GM21825 (cell line): ENCODE measurements around the gene SLC38A1.
"Not testable (repeated sequence)": the region's sequence is repeated elsewhere in the genome, so short reads cannot be mapped to it uniquely, and the experiment has no call there.

ENCODE experiments used
- ATAC-seq: cut with Tn5 transposase; IDR thresholded peaks from one replicate; pipeline ENCODE4 v1.9.1; 2021; ENCODE audit warnings: mild to moderate bottlenecking, moderate library complexity; ENCODE audit not compliant: unreplicated experiment

SLC38A1 gene

DNA sequence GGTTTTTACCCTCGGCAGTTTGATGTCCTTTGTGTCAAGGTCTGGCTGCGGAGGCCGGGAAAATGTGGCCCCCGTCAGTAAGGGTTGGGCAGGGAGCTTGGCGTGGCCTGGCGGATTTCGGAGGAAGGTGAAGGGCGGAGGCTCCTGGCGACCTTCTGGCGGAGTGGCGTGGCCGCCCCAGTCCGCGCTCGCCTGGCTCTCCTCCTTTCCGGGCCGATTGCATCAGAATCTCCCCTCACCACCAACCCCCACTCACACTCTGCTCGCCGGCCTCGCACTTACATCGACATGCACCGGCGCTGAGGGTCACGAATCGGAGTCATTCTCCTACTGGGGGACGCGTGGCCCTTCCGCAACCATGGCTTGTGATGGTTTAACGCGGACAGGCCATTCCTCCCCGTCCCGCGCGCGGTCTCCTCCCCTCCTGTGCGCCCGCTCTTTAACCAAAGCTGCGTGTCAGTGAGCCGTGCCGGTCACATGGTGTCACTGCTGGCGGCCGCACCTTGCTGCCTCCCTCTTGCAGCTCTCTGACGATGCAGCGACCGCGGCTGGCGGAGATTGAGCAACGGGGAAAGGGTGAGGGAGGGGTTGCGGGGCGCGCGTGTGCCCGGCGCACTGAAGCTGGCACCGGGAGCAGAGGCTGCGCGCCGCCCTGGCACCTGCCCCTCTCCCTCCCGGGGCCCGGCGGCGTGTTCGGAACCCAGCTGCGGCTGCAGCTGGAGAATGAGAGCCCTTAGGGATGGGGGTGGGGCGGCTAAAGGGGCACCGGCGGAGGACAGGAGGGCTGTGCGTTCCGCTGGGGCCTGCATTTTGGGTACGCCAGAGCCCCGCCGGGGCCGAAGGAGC, at the start of gene SLC38A1:
TSS of gene SLC38A1 (minus strand) at position 461 of the 846 bp plus-strand sequence. CDS start 29,243 bp downstream, outside the sequence.
- ATAC-seq, result peak; percentile 59

DNA sequence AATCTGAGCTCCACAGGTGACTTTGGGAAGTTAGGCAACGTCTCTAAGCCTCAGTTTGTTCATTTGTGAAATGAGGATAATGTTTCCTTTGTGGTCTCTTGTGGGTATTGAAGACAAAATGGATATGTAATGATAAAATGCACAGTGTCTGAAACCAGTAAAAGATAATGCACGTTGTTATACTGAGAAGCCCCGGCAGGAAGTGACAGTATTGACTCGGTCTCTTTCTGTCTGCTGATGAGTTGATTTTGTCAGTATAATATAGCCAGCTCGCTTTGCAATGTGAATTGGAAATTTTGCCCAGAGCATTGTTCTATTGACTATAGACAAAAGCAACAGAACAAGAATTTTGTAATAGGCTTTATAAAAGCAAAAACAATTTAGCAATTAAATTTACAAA, 49.2 kb upstream of the SLC38A1 start:
- ATAC-seq, result no peak

DNA sequence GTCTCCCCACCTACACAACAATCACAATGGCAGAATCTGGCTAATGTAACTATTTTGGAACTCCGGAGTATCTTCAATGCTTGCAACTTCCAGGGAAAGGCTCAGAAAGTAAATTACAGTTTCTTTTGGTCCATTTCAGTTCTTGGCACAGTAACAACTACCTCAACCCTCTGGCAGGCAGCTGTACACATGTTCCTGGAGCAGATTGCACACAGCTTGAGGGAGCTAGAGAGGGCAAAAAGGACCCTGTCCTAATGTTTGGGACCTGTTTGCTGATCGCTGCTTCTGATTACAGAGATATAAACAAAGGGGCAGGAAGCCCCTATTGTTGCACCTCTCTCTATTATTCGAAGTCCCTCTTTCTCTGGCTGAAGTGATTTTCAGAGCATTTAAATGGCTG, 35.2 kb upstream of the SLC38A1 start:
- no peak for ATAC-seq

DNA sequence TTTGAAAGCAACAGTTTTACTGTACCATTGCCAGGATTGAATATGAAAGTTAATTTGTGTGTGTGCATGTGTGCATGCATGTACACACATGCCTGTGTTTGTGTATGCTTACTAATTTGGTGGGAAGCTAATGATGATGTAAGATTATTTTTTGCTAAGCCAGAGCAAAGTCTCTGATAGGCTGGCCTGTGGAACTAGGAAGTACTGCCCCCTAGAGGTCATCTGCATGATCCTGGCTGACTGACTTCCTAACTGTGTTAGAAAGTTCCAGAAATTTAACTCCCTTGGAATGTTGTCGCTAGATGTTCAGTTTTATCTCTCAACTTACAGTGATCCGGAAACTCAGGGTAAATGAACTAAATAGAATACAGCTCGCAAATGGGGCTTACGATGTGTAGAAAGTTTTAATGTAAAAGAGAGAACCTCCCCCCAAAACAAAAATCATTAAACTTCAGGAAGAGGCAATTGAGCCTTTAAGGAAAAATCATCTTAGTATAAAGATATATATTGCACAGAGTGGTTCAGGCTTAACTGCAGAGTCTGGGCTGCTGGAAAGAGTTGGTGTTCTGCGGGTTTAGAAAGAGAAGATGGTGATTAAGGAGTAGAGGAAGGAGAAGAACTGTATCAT, 34.3 kb upstream of the SLC38A1 start:
- ATAC-seq, result no peak

DNA sequence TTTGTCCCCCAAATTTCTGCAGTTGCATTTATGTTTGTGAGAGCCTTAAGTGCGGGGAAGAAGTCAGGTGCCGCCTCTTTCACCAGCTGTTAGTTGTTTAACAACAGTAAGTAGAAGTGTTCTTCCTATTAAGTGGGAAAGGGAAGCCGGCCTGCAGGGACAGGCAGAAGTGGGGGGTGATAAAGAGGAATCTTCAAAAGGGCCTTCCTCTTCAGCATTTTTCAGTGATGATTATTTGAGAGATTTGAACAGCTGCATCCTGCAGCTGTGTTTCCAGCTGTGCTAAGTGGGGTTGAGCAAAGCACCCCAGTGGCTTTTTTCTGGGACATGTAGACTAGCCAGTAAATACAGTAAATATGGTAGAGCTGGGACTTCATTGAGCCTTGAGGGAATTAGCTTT, 32.1 kb upstream of the SLC38A1 start:
- ATAC-seq, result no peak

DNA sequence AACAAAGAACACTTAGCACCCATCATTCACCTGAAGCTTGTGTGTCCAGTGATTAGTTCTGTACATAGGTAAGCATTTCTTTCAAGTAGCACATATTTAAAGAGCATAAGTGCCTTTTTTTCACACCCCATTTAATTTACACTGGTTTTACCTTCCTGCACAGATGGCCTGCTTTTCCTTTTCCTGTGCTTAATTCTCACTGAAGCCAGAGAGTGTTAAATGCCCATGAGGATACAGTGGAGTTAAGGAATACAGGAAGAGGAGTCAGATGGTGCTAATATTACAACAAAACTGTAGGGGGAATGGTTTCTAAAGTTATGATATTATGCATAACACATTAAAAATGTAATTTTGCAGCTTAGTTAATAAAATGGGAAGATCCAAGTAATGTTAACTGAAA, 31.0 kb upstream of the SLC38A1 start:
- no peak for ATAC-seq

DNA sequence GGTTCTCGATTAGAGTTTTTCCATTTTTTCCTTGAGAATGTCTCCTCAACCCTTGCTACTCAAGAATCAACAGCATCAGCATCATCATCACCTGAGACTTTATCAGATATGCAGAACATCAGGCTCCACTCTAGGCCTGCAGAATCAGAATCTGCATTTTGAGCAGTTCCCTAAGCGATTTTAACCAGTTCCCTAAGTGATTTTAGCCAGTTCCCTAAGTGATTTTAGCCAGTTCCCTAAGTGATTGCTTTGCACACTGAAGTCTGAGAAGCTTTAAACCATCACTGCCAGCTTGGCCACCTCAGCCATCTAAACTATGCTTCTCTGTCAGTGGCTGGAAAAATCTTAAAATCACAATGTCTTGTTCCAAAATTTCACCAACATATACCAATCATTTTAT, 29.4 kb upstream of the SLC38A1 start:
- ATAC-seq, result no peak

DNA sequence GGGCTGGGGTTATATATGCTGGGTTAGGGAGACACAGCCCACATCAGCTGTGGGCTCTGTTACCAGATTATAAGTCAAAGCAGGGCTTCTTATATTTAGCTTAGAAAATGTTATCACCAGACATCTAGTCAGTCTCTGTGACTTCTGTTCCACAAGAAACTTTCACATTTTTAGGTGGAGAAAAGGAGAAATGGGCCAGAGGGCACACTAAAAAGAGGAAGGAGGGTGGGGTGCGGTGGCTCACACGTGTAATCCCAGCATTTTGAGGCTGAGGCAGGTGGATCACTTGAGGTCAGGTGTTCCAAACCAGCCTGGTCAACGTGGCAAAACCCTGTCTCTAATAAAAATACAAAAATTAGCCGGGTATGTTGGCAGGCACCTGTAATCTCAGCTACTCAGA, 28.0 kb upstream of the SLC38A1 start:
- no peak for ATAC-seq

DNA sequence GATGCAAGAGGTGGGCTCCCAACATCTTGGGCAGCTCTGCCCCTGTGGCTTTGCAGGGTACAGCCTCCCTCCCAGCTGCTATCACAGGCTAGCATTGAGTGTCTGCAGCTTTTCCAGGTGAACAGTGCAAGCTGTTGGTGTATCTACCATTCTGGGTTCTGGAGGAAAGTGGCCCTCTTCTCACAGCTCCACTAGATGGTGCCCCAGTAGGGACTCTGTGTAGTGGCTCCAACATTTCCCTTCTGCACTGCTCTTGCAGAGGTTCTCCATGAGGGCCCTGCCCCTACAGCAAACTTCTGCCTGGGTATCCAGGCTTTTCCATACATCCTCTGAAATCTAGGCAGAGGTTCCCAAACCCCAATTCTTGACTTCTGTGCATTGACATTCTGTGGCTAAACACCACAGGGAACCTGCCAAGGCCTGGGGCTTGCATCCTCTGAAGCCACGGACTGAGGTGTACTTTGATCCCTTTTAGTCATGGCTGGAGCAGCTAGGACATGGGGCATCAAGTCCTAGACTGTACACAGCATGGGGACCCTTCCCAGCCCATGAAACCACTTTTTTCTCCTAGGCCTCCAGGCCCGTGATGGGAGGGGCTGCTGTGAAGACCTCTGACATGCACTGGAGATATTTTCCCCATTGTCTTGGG, 24.0 kb upstream of the SLC38A1 start:
- ATAC-seq, result no peak

DNA sequence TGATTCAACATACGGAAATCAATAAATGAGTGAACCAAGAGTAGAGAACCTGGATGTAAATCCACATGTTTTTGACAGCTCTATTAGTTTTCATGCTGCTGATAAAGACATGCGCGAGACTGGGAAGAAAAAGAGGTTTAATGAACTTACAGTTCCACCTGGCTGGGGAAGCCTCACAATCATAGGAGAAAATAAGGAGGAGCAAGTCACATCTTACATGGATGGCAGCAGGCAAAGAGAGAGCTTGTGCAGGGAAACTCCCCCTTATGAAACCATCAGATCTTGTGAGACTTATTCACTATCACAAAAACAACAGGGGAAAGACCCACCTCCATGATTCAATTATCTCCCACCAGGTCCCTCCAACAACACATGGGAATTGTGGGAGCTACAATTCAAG, 23.1 kb upstream of the SLC38A1 start:
- ATAC-seq, result not testable (repeated sequence)

DNA sequence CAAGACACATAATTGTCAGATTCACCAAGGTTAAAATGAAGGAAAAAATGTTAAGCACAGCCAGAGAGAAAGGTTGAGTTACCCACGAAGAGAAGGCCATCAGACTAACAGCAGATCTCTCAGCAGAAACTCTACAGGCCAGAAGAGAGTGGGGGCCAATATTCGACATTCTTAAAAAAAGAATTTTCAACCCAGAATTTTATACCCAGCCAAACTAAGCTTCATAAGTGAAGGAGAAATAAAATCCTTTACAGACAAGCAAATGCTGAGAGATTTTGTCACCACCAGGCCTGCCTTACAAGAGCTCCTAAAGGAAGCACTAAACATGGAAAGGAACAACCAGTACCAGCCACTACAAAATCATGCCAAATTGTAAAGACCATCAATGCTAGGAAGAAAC, 16.3 kb upstream of the SLC38A1 start:
- not testable (repeated sequence) for ATAC-seq

DNA sequence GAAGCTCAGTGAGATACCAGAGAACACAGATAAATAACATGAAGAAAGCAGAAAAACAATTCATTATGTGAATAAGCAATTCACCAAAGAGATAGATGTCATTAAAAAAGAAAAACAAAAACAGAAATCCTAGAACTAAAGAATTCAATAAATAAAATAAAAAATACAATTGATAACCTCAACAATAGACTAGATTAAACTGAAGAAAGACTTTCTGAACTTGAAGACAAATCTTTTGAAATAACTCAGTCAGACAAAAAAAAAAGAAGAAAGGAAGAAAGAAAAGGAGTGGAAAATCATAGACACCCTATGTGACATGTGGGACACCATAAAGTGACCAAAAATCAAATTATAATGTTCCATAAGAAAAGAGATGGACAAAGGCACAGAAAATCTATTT, 14.0 kb upstream of the SLC38A1 start:
- ATAC-seq, result no peak

DNA sequence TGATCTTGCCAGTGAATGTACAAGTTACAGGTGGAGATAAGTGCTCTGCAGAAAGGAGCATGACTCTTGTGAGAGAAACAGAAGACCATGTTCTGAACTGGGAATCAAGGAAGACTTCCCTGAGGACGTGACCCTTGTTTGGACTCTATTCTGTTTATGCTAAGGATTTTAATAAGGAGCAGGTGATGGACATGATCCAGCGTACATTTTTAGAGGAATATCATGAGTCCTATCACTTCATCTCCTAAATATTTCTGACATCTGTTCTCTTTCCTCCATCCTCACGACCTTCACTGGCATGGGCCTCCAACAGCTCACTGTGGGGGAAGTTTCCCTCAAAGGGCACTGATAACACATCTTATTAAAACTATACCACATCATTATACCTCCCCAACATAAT, 7.9 kb upstream of the SLC38A1 start:
- no peak for ATAC-seq

DNA sequence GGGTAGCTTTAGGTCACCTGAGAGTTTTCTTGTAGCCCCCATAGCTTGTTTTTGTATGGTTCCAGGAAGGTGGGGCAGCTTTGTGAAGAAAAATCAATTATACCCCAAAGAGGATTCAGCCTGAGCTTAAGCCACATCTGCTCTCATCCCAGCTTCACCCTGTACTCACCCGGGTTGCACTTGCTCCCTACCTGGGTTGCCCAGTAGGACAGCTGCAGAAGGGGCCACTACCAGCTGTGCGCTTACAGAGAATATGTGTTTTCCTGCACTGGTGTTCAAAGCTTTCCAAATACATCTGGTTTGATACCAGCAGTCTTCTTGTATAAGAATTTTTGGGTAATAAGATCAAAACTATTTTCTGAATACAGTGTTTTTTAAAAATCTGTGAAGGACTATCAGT, 3.0 kb upstream of the SLC38A1 start:
- no peak for ATAC-seq

DNA sequence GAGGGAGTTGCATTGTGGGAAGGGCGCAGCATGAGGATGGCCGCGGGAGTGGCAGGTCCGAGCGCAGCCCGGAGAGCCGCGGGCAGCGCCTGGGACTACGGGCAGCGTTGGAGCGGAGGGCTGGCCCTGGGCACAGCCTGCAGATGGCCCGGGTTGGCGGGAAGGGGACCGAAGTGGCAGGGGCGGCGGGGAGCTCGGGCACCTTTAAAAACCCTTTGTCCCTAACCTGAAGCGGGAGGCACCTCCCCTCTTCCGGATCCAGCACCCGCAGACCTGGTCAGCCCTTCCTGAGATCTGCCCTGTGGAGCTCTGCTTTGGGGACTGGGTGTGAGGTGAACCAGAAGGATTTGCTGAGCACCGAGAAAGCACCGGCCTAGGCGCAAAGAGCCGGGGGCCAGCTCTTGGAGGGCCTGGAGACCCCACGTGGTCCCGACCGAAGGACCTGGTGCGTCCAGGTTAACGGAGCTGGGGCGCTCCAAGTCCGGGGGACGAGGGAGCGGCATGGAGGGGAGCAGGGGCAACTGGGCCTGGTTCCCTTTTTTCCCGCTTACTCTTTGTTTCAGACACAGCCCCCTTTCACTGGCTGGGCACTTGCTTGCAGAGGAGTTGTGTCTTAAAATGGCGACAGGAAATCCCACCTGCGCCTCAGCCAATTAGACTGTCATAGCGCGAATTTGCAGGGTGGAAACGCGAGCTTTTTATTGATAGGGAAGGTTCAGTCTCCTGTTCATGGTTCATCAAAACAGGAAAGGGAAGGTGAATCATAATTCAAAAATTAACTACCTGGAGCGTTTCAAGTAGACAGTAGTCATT, 792 bp upstream of the SLC38A1 start:
- peak; percentile 24 for ATAC-seq

DNA sequence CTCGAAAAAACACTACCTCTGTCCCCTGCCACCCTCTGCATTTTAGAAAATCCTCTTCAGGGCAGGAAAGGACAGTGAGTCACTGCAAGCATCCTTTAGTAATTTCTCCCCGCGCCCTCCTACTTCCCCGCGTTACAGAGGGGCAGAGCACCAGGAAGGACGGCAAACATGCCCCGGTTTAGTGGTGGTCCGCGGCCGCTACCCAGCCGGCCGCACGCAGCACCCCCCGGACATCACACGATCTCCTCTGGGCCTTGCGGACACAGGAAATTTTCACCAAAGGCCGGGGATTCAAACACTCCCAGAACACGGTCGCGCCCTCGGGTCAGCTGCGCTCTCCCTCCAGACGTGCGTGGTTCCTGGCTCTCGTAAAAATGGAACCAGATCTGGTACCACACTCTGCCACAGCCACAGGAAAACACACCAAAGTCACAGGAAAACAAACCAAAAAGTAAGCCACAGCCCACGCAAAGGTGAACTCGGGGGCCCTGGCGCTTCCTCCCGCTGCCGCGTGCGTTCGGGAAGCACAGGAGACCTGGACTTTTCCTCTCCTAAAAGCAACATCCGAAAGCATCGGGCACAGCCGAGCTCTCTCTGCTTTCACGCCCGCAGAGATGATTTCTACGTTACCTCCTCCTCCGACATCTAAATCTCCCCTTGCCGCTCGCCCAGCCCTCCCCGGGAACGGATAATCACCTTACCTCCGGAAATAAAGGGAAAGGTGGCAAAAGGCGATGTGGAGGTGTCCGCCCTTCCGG, 839 bp downstream of the SLC38A1 start:
- no peak for ATAC-seq

DNA sequence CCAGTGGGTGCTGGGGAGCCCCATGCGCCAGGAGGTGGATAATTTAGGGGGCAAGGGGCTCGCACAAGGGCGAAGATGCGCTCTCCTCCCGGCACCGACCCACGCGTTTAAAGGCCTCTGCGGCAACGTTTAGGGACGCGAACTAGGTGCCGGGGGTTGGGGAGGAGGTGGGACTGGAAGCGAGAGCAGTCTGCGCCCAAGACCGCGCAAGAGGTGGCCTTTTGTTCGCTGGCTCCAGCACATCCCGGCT, 1.3 kb downstream of the SLC38A1 start:
- ATAC-seq, result no peak

DNA sequence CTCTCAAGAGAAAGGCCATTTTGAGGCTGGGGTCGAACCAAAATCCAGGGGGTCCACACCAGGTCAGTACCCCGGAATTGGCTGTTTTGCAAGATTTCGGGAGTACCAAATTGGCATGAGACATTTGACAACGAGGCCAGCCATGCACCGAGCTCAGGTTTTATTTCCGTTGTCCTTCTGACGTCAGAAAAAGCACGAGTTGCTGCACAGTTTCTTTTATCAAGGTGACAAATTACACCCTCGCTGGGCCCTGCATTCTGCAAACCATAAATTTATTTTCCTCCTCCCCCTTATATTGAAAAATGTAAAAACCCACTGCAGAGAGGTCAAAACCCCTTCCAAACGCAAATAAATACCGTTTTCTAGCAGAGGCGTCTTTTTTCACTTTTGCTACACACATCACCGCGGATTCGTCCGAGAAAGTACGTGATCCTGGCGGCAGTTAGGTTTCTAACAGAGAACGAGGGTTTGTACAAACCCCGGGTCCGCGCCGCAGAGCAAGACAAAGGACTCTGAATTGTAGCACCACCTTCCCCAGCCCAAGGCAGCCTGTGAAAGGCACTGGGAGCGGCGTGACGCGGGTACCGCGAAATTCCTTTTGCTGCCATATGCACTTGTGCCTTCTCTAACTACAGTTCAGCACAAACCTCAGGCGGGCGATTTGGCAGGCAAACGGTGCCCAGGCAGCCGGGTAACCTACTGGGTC, 1.8 kb downstream of the SLC38A1 start:
- no peak for ATAC-seq

DNA sequence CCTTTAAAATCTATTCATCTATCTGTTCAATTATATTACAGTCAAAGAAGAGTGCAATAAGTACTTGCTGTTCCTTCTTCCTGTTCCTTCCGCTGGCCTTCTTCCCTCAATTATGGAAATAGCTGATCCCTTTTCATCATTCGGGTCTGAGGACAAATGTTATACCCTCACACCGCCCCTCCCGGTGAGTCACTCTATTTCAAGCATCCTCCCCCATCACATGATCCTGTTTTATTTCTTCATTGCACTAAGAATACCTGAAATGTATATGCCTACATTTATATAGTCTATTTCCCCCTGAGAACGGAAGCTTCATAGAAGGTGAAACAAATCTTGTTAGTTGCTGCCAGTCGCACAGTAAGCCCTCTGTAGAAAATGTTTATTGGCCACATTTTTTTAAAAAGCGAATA, 2.5 kb downstream of the SLC38A1 start:
- no peak for ATAC-seq

DNA sequence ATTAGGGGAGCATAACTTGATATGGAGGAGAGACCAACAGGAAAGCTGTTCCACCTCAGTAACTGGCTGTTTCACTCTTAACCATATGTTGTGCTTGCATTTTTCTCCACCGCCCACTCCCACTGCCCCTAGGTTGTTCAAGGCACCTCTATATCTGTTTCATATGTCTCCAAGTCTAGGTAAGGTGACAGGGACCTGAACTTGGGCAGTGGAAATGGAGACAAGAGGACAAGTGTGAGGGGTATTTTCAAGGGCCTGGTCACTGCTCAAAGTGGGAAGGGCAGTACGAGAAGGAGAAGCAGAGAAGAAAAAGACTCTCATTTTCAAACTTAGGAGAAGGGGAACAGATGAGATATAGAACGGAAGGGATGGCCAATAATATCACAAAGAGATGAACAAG, 3.1 kb downstream of the SLC38A1 start:
- no peak for ATAC-seq
